Activated naive CD8-positive, alpha-beta T cell treated with anti-CD3 and anti-CD28 coated beads for 36 hours (primary cell): ENCODE measurements around the gene MYCT1. TPM values are rescaled to one million over a fixed set of nuclear protein-coding genes. Genes with fewer than 3 reads are reported as not detected.
"Not testable (repeated sequence)": the region's sequence is repeated elsewhere in the genome, so short reads cannot be mapped to it uniquely, and the experiment has no call there.

Experiments
- DNase-seq: peaks from one replicate; pipeline ENCODE4 v3.0.0; 2021
- H3K27ac Mint-ChIP-seq: one replicate; pipeline ENCODE4 v1.8.0; 2022; ENCODE audit warnings: mild to moderate bottlenecking, moderate library complexity, mixed read lengths
- H3K27me3 Mint-ChIP-seq: one replicate; pipeline ENCODE4 v1.8.0; 2022; ENCODE audit warnings: mild to moderate bottlenecking, mixed read lengths
- H3K36me3 Mint-ChIP-seq: one replicate; pipeline ENCODE4 v1.8.0; 2021; ENCODE audit warnings: mild to moderate bottlenecking, mixed read lengths
- H3K4me1 Mint-ChIP-seq: one replicate; pipeline ENCODE4 v1.8.0; 2021; ENCODE audit warnings: mixed read lengths
- H3K4me3 Mint-ChIP-seq: one replicate; pipeline ENCODE4 v1.8.0; 2022; ENCODE audit warnings: mild to moderate bottlenecking, moderate library complexity, mixed read lengths
- H3K9me3 Mint-ChIP-seq: one replicate; pipeline ENCODE4 v1.8.0; 2022; ENCODE audit warnings: mixed read lengths
- total RNA-seq, 2 experiments: library from RNA; stranded (reverse); gene quantifications; one replicate each; pipeline ENCODE4 v1.2.3, GENCODE V29; 2021

The MYCT1 gene
- not detected for total RNA-seq

- Mint-ChIP-seq H3K27ac (no peak within 1 kb of the TSS), H3K4me1 (no peaks in the 10 kb centered on the region), H3K4me3 (no peak within 1 kb of the TSS), H3K36me3 (no peaks in the 10 kb centered on the region), H3K9me3 (no peaks in the 10 kb centered on the region), H3K27me3 (peaks cover 28% of the 10 kb centered on the region)
- DNase-seq, result no peak
Observed at GRCh38 chr6:152697634-152698033, at the start of gene MYCT1. TSS of gene MYCT1 (plus strand) at chr6:152697897. CDS start at chr6:152697903, 6 bp downstream.

GRCh38 chr6:152648105-152648504 is 49.6 kb upstream of the MYCT1 start:
- Mint-ChIP-seq H3K9me3 (no peaks in the 10 kb centered on the region), H3K36me3 (no peaks in the 10 kb centered on the region), H3K4me3 (no peak overlapping the region), H3K4me1 (no peaks in the 10 kb centered on the region), H3K27me3 (peaks cover 19% of the 10 kb centered on the region), H3K27ac (no peak overlapping the region)
- no peak for DNase-seq

- Mint-ChIP-seq H3K4me1 (no peaks in the 10 kb centered on the region), H3K36me3 (no peaks in the 10 kb centered on the region), H3K27me3 (peaks cover 12% of the 10 kb centered on the region), H3K27ac (no peak overlapping the region), H3K4me3 (no peak overlapping the region), H3K9me3 (no peaks in the 10 kb centered on the region)
- DNase-seq, result no peak
Observed at GRCh38 chr6:152651986-152652385, 45.7 kb upstream of the MYCT1 start.

GRCh38 chr6:152661776-152662175 is 35.9 kb upstream of the MYCT1 start:
- Mint-ChIP-seq H3K36me3 (no peaks in the 10 kb centered on the region), H3K27me3 (peaks cover 2% of the 10 kb centered on the region), H3K9me3 (peaks cover 3% of the 10 kb centered on the region), H3K27ac (no peak overlapping the region), H3K4me3 (no peak overlapping the region), H3K4me1 (no peaks in the 10 kb centered on the region)
- no peak for DNase-seq

- peaks cover 4% of the 10 kb centered on the region for H3K9me3 Mint-ChIP-seq
- H3K36me3 Mint-ChIP-seq, result no peaks in the 10 kb centered on the region
- no peaks in the 10 kb centered on the region for H3K4me1 Mint-ChIP-seq
- H3K27ac Mint-ChIP-seq, result no peak overlapping the region
- H3K27me3 Mint-ChIP-seq, result peaks cover 6% of the 10 kb centered on the region
- H3K4me3 Mint-ChIP-seq, result no peak overlapping the region
- no peak for DNase-seq
Observed at GRCh38 chr6:152669895-152670294, 27.8 kb upstream of the MYCT1 start.

- no peak for DNase-seq
- no peak overlapping the region for H3K27ac Mint-ChIP-seq
- H3K27me3 Mint-ChIP-seq, result peaks cover 13% of the 10 kb centered on the region
- no peaks in the 10 kb centered on the region for H3K36me3 Mint-ChIP-seq
- no peaks in the 10 kb centered on the region for H3K4me1 Mint-ChIP-seq
- peaks cover 2% of the 10 kb centered on the region for H3K9me3 Mint-ChIP-seq
- no peak overlapping the region for H3K4me3 Mint-ChIP-seq
Observed at GRCh38 chr6:152671171-152671570, 26.5 kb upstream of the MYCT1 start.

- DNase-seq, result no peak
- Mint-ChIP-seq H3K27ac (no peak overlapping the region), H3K4me3 (no peak overlapping the region), H3K27me3 (peaks cover 9% of the 10 kb centered on the region), H3K4me1 (no peaks in the 10 kb centered on the region), H3K9me3 (no peaks in the 10 kb centered on the region), H3K36me3 (no peaks in the 10 kb centered on the region)
Observed at GRCh38 chr6:152673236-152673635, 24.5 kb upstream of the MYCT1 start.

GRCh38 chr6:152680151-152680550 is 17.5 kb upstream of the MYCT1 start:
- peaks cover 4% of the 10 kb centered on the region for H3K27me3 Mint-ChIP-seq

GRCh38 chr6:152680879-152681517 is 16.7 kb upstream of the MYCT1 start:
- Mint-ChIP-seq H3K4me3 (no peak overlapping the region), H3K27me3 (no peaks in the 10 kb centered on the region), H3K27ac (no peak overlapping the region), H3K9me3 (no peaks in the 10 kb centered on the region), H3K36me3 (no peaks in the 10 kb centered on the region), H3K4me1 (no peaks in the 10 kb centered on the region)
- DNase-seq, result no peak

More at GRCh38 chr6:152680151-152680550, 17.5 kb upstream of the MYCT1 start:
- H3K4me3 Mint-ChIP-seq, result no peak overlapping the region
- DNase-seq, result no peak
- H3K36me3 Mint-ChIP-seq, result no peaks in the 10 kb centered on the region
- no peaks in the 10 kb centered on the region for H3K9me3 Mint-ChIP-seq
- H3K4me1 Mint-ChIP-seq, result no peaks in the 10 kb centered on the region
- no peak overlapping the region for H3K27ac Mint-ChIP-seq

GRCh38 chr6:152682141-152682540 is 15.6 kb upstream of the MYCT1 start:
- Mint-ChIP-seq H3K4me1 (no peaks in the 10 kb centered on the region), H3K9me3 (no peaks in the 10 kb centered on the region), H3K36me3 (no peaks in the 10 kb centered on the region), H3K4me3 (no peak overlapping the region), H3K27ac (no peak overlapping the region), H3K27me3 (no peaks in the 10 kb centered on the region)
- DNase-seq, result no peak

- H3K36me3 Mint-ChIP-seq, DNase-seq, H3K4me1 Mint-ChIP-seq, H3K27me3 Mint-ChIP-seq, H3K27ac Mint-ChIP-seq, H3K9me3 Mint-ChIP-seq, H3K4me3 Mint-ChIP-seq: not testable (repeated sequence)
Observed at GRCh38 chr6:152682935-152683334, 14.8 kb upstream of the MYCT1 start.

GRCh38 chr6:152685819-152686218 is 11.9 kb upstream of the MYCT1 start:
- no peaks in the 10 kb centered on the region for H3K4me1 Mint-ChIP-seq
- no peak for DNase-seq
- no peaks in the 10 kb centered on the region for H3K27me3 Mint-ChIP-seq
- no peaks in the 10 kb centered on the region for H3K9me3 Mint-ChIP-seq
- H3K27ac Mint-ChIP-seq, result no peak overlapping the region
- no peak overlapping the region for H3K4me3 Mint-ChIP-seq
- no peaks in the 10 kb centered on the region for H3K36me3 Mint-ChIP-seq

GRCh38 chr6:152695372-152696045 is 2.2 kb upstream of the MYCT1 start:
- Mint-ChIP-seq H3K36me3 (no peaks in the 10 kb centered on the region), H3K4me1 (no peaks in the 10 kb centered on the region), H3K27me3 (peaks cover 20% of the 10 kb centered on the region), H3K9me3 (no peaks in the 10 kb centered on the region), H3K4me3 (no peak overlapping the region), H3K27ac (no peak overlapping the region)
- DNase-seq, result no peak

- no peaks in the 10 kb centered on the region for H3K36me3 Mint-ChIP-seq
- no peak overlapping the region for H3K4me3 Mint-ChIP-seq
- H3K9me3 Mint-ChIP-seq, result no peaks in the 10 kb centered on the region
- no peak for DNase-seq
- no peaks in the 10 kb centered on the region for H3K4me1 Mint-ChIP-seq
- no peak overlapping the region for H3K27ac Mint-ChIP-seq
- H3K27me3 Mint-ChIP-seq, result peaks cover 28% of the 10 kb centered on the region
Observed at GRCh38 chr6:152696522-152696921, 1.2 kb upstream of the MYCT1 start.

- no peaks in the 10 kb centered on the region for H3K4me1 Mint-ChIP-seq
- H3K27ac Mint-ChIP-seq, result no peak overlapping the region
- no peaks in the 10 kb centered on the region for H3K9me3 Mint-ChIP-seq
- H3K36me3 Mint-ChIP-seq, result no peaks in the 10 kb centered on the region
- peaks cover 22% of the 10 kb centered on the region for H3K27me3 Mint-ChIP-seq
- DNase-seq, result no peak
- H3K4me3 Mint-ChIP-seq, result no peak overlapping the region
Observed at GRCh38 chr6:152698692-152699091, 995 bp downstream of the MYCT1 start.

- Mint-ChIP-seq H3K27ac (no peak overlapping the region), H3K4me3 (no peak overlapping the region), H3K27me3 (peaks cover 18% of the 10 kb centered on the region), H3K4me1 (no peaks in the 10 kb centered on the region), H3K36me3 (no peaks in the 10 kb centered on the region), H3K9me3 (no peaks in the 10 kb centered on the region)
- DNase-seq, result no peak
Observed at GRCh38 chr6:152700427-152700826, 2.7 kb downstream of the MYCT1 start.
